HCT116 (cell line): ENCODE results near the gene MS4A4A. TPM values are rescaled to one million over a fixed set of nuclear protein-coding genes. Genes with fewer than 3 reads are reported as not detected.

Experiments
- ATAC-seq: fragments of 200-7000 bp; cut with Tn5 transposase; 2 replicates; pipeline ENCODE4 v1.9.1; 2020; ENCODE audit warnings: mild to moderate bottlenecking, moderate library complexity
- BruUV-seq: library from RNA; stranded (reverse); fragments of 400-500 nt; replicated peaks from 2 replicates; lab custom pipeline; 2021; lab: Mats Ljungman, UMichigan
- CTCF ChIA-PET: fragments of 300-600 bp; sonication (Branson Sonifier 250); formaldehyde crosslinking; loops from one replicate; lab custom pipeline; 2021; ENCODE audit warnings: antibody characterized with exemption; lab: Charles Lee
- POLR2A ChIA-PET: fragments of 300-600, 350-600 bp; sonication (Branson Sonifier 250); formaldehyde crosslinking; loops from one replicate; lab custom pipeline; 2021; ENCODE audit warnings: antibody characterized with exemption; lab: Charles Lee
- RAD21 ChIA-PET, 2 experiments: fragments of 300-600 bp; sonication (Branson Sonifier 250); formaldehyde crosslinking; loops; one replicate each; lab custom pipeline; 2023; ENCODE audit warnings: low total read pairs in 2 of 2; ENCODE audit not compliant: uncharacterized antibody in 2 of 2, unreplicated experiment in 2 of 2, low non-redundant PET in 1 of 2; lab: Charles Lee
- DNase-seq: peaks from one replicate; pipeline ENCODE4 v3.0.0-alpha.2; 2010; ENCODE audit warnings: low read depth, low spot score
- H2AFZ ChIP-seq: fragments of 200-600 bp; shearing (Covaris generic), sonication (generic); 2 replicates; pipeline ENCODE4 v1.6.1; 2017; ENCODE audit warnings: low read depth, mixed run types, mixed read lengths, antibody characterized with exemption, low read length; ENCODE audit not compliant: poor library complexity, severe bottlenecking
- H3K27ac ChIP-seq: 2 replicates; pipeline ENCODE4 v1.5.1; 2012; ENCODE audit warnings: low read depth, low read length
- H3K27me3 ChIP-seq: fragments of 200-600 bp; sonication (generic); 2 replicates; pipeline ENCODE4 v1.6.1; 2016; ENCODE audit warnings: mixed run types, low read length, mixed read lengths; ENCODE audit not compliant: insufficient read depth
- H3K36me3 ChIP-seq, 2 experiments: fragments of 200-500 bp in 1 of 2; fragments of 200-600 bp in 1 of 2; sonication (Bioruptor generic) in 1 of 2; sonication (generic) in 1 of 2; 2 replicates each; pipeline versions ENCODE4 v1.5.1 to v1.6.1; 2014 to 2016; ENCODE audit warnings: low read length in 2 of 2, inconsistent platforms in 1 of 2, mixed read lengths in 1 of 2, mixed run types in 1 of 2; ENCODE audit not compliant: insufficient read depth in 2 of 2, control insufficient read depth in 1 of 2
- H3K4me1 ChIP-seq, 2 experiments: fragments of 200-600 bp in 1 of 2; sonication (generic) in 1 of 2; 2 replicates each; pipeline versions ENCODE4 v1.5.1 to v1.6.1; 2012 to 2017; ENCODE audit warnings: low read length in 2 of 2, inconsistent platforms in 1 of 2, mild to moderate bottlenecking in 1 of 2, mixed read lengths in 1 of 2, mixed run types in 1 of 2, moderate library complexity in 1 of 2; ENCODE audit not compliant: insufficient read depth in 2 of 2, control insufficient read depth in 1 of 2
- H3K4me2 ChIP-seq: fragments of 200-600 bp; sonication (generic); 2 replicates; pipeline ENCODE4 v1.6.1; 2017; ENCODE audit warnings: mixed run types, low read length, mixed read lengths
- H3K4me3 ChIP-seq, 2 experiments: fragments of 200-600 bp in 1 of 2; sonication (generic) in 1 of 2; replicated peaks in 1 of 2; 2 replicates each; pipeline ENCODE4 v1.5.1; 2011 to 2016; ENCODE audit warnings: low read length in 2 of 2, control low read depth in 1 of 2, low read depth in 1 of 2, mild to moderate bottlenecking in 1 of 2, mixed read lengths in 1 of 2, mixed run types in 1 of 2
- H3K79me2 ChIP-seq: fragments of 200-600 bp; sonication (generic); 2 replicates; pipeline ENCODE4 v1.6.1; 2017; ENCODE audit warnings: mild to moderate bottlenecking, mixed run types, low read length, moderate library complexity, mixed read lengths; ENCODE audit not compliant: insufficient read depth
- H3K9ac ChIP-seq: fragments of 200-600 bp; sonication (generic); 2 replicates; pipeline ENCODE4 v1.6.1; 2016; ENCODE audit warnings: low read length, mixed read lengths
- H3K9me2 ChIP-seq: fragments of 200-600 bp; sonication (generic), shearing (Covaris generic); 2 replicates; pipeline ENCODE4 v1.6.1; 2017; ENCODE audit warnings: mixed run types, mild to moderate bottlenecking, moderate library complexity; ENCODE audit not compliant: insufficient read depth
- H3K9me3 ChIP-seq, 2 experiments: fragments of 200-500 bp in 1 of 2; fragments of 200-600 bp in 1 of 2; sonication (Bioruptor generic) in 1 of 2; sonication (generic) in 1 of 2; 2 replicates each; pipeline ENCODE4 v1.6.1; 2014 to 2017; ENCODE audit warnings: low read length in 2 of 2, mixed read lengths in 2 of 2, inconsistent platforms in 1 of 2, low read depth in 1 of 2, mild to moderate bottlenecking in 1 of 2, mixed run types in 1 of 2, moderate library complexity in 1 of 2; ENCODE audit not compliant: control insufficient read depth in 1 of 2, insufficient read depth in 1 of 2
- H4K20me1 ChIP-seq: fragments of 200-600 bp; sonication (generic), shearing (Covaris generic); 2 replicates; pipeline ENCODE4 v1.6.1; 2017; ENCODE audit warnings: mixed run types, mild to moderate bottlenecking, moderate library complexity; ENCODE audit not compliant: insufficient read depth
- CEBPB ChIP-seq: IDR thresholded peaks from 2 replicates; pipeline ENCODE4 v1.6.1; 2012; ENCODE audit warnings: low read depth
- FOSL1 ChIP-seq: IDR thresholded peaks from 2 replicates; pipeline ENCODE4 v1.6.1; 2012; ENCODE audit warnings: low read depth
- JUND ChIP-seq: IDR thresholded peaks from 2 replicates; pipeline ENCODE4 v1.6.1; 2012
- MAX ChIP-seq: IDR thresholded peaks from 2 replicates; pipeline ENCODE4 v1.6.1; 2012
- TCF7L2 ChIP-seq: IDR thresholded peaks from 2 replicates; pipeline ENCODE4 v1.7.0; 2011; ENCODE audit warnings: borderline replicate concordance, inconsistent platforms; ENCODE audit not compliant: insufficient read depth, insufficient read length; ENCODE audit errors: extremely low read depth
- ZBTB33 ChIP-seq: IDR thresholded peaks from 2 replicates; pipeline ENCODE4 v1.6.1; 2011; ENCODE audit warnings: mild to moderate bottlenecking, low read length, moderate library complexity; ENCODE audit not compliant: insufficient replicate concordance; ENCODE audit errors: extremely low read depth
- intact Hi-C: fragments of 100-400 bp; cut with micrococcal nuclease; formaldehyde crosslinking; loops from 2 replicates; pipeline ENCODE4 v1.10.0; 2022
- total RNA-seq: library from RNA; stranded (reverse); gene quantifications from one replicate; pipeline ENCODE4 v1.2.1, GENCODE V29; 2021; ENCODE audit not compliant: unreplicated experiment

MS4A4A gene
- total RNA-seq, 1 experiment from 2014 or later: 0.22 TPM

- ChIA-PET POLR2A (no interaction called here), RAD21 (no interaction called here)
- Histone ChIP-seq H3K4me1 (no peaks in the 10 kb centered on the region), H3K9me3 (peaks cover 0 to 5% of the 10 kb centered on the region in 2 experiments; a peak in 1 of 4 replicates), H4K20me1 (no peaks in the 10 kb centered on the region), H3K9ac (no peak overlapping the region), H2AFZ (no peak overlapping the region), H3K27me3 (no peaks in the 10 kb centered on the region), H3K9me2 (no peaks in the 10 kb centered on the region), H3K4me2 (no peak overlapping the region), H3K36me3 (no peaks in the 10 kb centered on the region), H3K27ac (no peak overlapping the region), H3K4me3 (no peak overlapping the region)
- intact Hi-C loops: no loop called here
- DNase-seq (no peak), ATAC-seq (no peak)
- TF ChIP-seq JUND (no peak), FOSL1 (no peak), TCF7L2 (no peak), CEBPB (no peak), MAX (no peak), ZBTB33 (no peak)
- TF ChIP-seq, all 23 proteins: peak for 0
- H3K79me2 ChIP-seq: no peaks in the 10 kb centered on the region
- CTCF ChIA-PET: no interaction called here
- BruUV-seq: no TSS peak
Measured at GRCh38 chr11:60357771-60358170, 77.3 kb downstream of the MS4A4A start.

Other genes starting within 250 kb of the MS4A4A start
- not detected for gene OOSP2, start 240.3 kb upstream of the MS4A4A start, total RNA-seq
- not detected for gene MS4A3, start 224.0 kb upstream of the MS4A4A start, total RNA-seq
- not detected for gene MS4A2, start 192.0 kb upstream of the MS4A4A start, total RNA-seq
- gene MS4A6A, start 97.6 kb upstream of the MS4A4A start, total RNA-seq: 0.52 TPM
- not detected for gene MS4A4E, start 37.5 kb upstream of the MS4A4A start, total RNA-seq
- not detected for gene MS4A6E, start 46.6 kb downstream of the MS4A4A start, total RNA-seq
- gene MS4A7, start 97.9 kb downstream of the MS4A4A start, total RNA-seq: 0.22 TPM
- gene MS4A14, start 115.8 kb downstream of the MS4A4A start, total RNA-seq: not detected
- gene MS4A5, start 148.9 kb downstream of the MS4A4A start, total RNA-seq: not detected
- gene MS4A1, start 175.2 kb downstream of the MS4A4A start, total RNA-seq: 0.25 TPM
- gene MS4A12, start 212.1 kb downstream of the MS4A4A start, total RNA-seq: not detected
- gene MS4A13, start 234.7 kb downstream of the MS4A4A start, total RNA-seq: not detected